ENCODE results near the gene CCDC188.
A peak's percentile ranks its signal among the peaks of the same experiment; 100 is the strongest.

CCDC188 gene

DNA sequence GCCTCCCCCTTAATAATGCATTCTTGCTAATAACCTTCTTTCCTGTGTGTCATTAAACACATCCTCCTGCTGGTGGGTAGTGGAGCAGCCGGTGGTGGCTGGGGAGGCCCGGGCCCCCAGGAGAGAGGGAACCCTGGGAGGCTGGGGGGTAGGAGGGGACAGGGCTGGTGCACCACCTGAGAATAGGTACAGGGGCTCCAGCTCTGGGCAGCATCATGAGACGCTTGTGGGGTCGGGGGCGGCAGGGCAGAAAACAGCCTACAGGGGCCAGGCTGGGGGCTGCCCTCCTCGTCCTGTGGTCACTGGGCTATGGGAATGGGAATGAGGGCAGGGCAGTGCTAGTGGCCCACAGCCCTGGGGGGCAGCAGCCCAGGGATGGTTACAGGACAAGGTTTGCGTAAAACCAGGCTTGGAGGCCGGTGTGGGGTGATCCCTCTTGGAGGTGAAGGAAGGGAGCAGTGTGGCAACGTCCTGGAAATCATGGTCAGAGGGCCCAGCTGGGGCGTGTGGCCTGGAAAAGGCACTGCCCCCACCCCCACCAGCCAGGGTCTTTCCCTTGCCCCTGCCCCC lies 18.5 kb upstream of the CCDC188 start:
- H3K36me3 ChIP-seq (ENCODE audit: control insufficient read depth in 4 of 4, insufficient read depth in 4 of 4, low read length in 3 of 4), result no peaks in the 10 kb centered on the region
- no peak overlapping the region for H3K4me3 ChIP-seq (ENCODE audit: control insufficient read depth in 1 of 7, extremely low read depth in 1 of 7, insufficient read depth in 4 of 7, low read depth in 2 of 7, low read length in 6 of 7)
- H3K9me3 ChIP-seq (ENCODE audit: control extremely low read depth in 1 of 5, control insufficient read depth in 4 of 5, insufficient read depth in 2 of 5, low read depth in 1 of 5, low read length in 4 of 5), result no peaks in the 10 kb centered on the region
- no peaks in the 10 kb centered on the region for H3K27me3 ChIP-seq (replicated peaks in 2 of 5; ENCODE audit: control insufficient read depth in 4 of 5, insufficient read depth in 5 of 5, low read length in 4 of 5)
- WGBS (ENCODE audit: insufficient coverage), result 97% methylated on average over 7 of the region's 10 CpGs
- CTCF ChIA-PET, result interaction anchor here (1.7 kb wide), 1 partner anchor 9 kb away, joined by 4 read pairs; no protein-coding TSS in a partner anchor
- no peak overlapping the region for H3K27ac ChIP-seq (ENCODE audit: insufficient read depth in 1 of 2, low read depth in 1 of 2, low read length in 2 of 2, poor library complexity in 1 of 2, severe bottlenecking in 2 of 2)
- POLR2A ChIA-PET, result no interaction called here
- no peak for DNase-seq
- peaks cover 0 to 4% (median 0%) of the 10 kb centered on the region in 4 experiments for H3K4me1 ChIP-seq (ENCODE audit: control extremely low read depth in 1 of 4, control insufficient read depth in 4 of 4, insufficient read depth in 4 of 4, low read length in 3 of 4)

DNA sequence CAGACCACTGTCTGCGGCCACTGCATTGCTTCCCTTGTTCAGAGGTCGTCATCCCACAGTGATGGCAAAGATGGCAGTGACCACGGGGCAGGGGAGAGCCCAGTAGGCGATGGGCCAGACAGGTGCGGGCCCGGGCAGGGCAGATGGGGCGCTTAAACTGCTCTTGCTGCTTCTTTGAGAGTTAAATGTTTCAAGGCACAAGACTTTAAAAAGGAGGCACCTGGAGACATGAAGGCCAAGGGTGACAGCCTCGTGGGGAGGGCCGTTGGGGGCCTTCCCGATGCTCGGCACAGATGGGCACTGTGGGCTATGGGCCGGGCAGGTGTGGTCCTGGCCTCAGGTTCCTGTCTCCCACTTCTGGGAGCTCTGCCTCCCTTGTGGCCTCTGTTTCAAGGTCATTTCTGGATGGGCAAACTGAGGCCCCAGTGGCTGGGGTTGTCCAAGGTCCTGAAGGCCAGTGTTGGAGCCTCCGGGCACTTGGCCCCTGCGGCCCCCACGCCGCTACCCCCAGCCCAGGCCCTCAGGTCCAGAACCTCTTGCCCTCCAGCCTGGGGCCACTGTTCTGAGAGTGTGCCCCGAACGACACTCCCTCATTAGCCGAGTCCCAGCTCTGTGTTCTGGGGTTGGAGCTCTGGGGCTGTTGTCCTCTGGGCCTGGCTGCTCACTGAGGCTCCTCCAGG lies 16.9 kb upstream of the CCDC188 start:
- ChIA-PET CTCF (interaction anchor here (0.8 to 2.1 kb wide), 4 partner anchors 9 to 71 kb away, joined by 3 to 7 read pairs (median 4); no protein-coding TSS in a partner anchor), POLR2A (no interaction called here)
- 86% methylated on average over 19 of the region's 19 CpGs for WGBS (ENCODE audit: insufficient coverage)
- Histone ChIP-seq H3K9me3 (ENCODE audit: control extremely low read depth in 1 of 5, control insufficient read depth in 4 of 5, insufficient read depth in 2 of 5, low read depth in 1 of 5, low read length in 4 of 5) (no peaks in the 10 kb centered on the region), H3K27me3 (replicated peaks in 2 of 5; ENCODE audit: control insufficient read depth in 4 of 5, insufficient read depth in 5 of 5, low read length in 4 of 5) (no peaks in the 10 kb centered on the region), H3K27ac (ENCODE audit: insufficient read depth in 1 of 2, low read depth in 1 of 2, low read length in 2 of 2, poor library complexity in 1 of 2, severe bottlenecking in 2 of 2) (no peak overlapping the region), H3K4me1 (ENCODE audit: control extremely low read depth in 1 of 4, control insufficient read depth in 4 of 4, insufficient read depth in 4 of 4, low read length in 3 of 4) (peaks cover 0 to 4% (median 0%) of the 10 kb centered on the region in 4 experiments), H3K36me3 (ENCODE audit: control insufficient read depth in 4 of 4, insufficient read depth in 4 of 4, low read length in 3 of 4) (no peaks in the 10 kb centered on the region), H3K4me3 (ENCODE audit: control insufficient read depth in 1 of 7, extremely low read depth in 1 of 7, insufficient read depth in 4 of 7, low read depth in 2 of 7, low read length in 6 of 7) (no peak overlapping the region)
- DNase-seq, result no peak

DNA sequence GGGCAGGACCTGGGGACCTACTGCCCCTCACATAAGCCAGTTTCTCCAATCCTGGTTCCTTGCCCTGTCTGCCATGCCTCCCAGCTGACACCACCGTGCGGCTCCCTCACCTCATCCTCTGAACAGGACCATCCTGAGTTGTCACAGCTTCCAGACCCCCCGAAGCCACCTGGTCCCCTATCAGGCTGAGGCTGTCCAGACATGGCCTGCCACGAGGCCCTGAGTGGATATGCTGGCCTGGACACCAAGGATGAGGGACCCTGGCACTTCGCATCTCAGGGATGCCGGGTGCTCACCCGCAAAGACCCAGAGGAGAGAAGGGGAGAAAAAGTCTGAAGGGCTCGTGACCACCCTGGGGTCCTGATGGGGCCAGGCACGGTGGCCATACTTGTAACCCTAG lies 15.8 kb upstream of the CCDC188 start:
- no peaks in the 10 kb centered on the region for H3K9me3 ChIP-seq (ENCODE audit: control extremely low read depth in 1 of 5, control insufficient read depth in 4 of 5, insufficient read depth in 2 of 5, low read depth in 1 of 5, low read length in 4 of 5)
- H3K4me3 ChIP-seq (ENCODE audit: control insufficient read depth in 1 of 7, extremely low read depth in 1 of 7, insufficient read depth in 4 of 7, low read depth in 2 of 7, low read length in 6 of 7), result no peak overlapping the region
- no peaks in the 10 kb centered on the region for H3K36me3 ChIP-seq (ENCODE audit: control insufficient read depth in 4 of 4, insufficient read depth in 4 of 4, low read length in 3 of 4)
- 98% methylated on average over 7 of the region's 9 CpGs for WGBS (ENCODE audit: insufficient coverage)
- H3K4me1 ChIP-seq (ENCODE audit: control extremely low read depth in 1 of 4, control insufficient read depth in 4 of 4, insufficient read depth in 4 of 4, low read length in 3 of 4), result peaks cover 0 to 6% (median 1%) of the 10 kb centered on the region in 4 experiments
- CTCF ChIA-PET, result interaction anchor here (1.1 to 2.1 kb wide), 2 partner anchors 10 to 72 kb away, joined by 3 to 7 read pairs; no protein-coding TSS in a partner anchor
- no peak overlapping the region for H3K27ac ChIP-seq (ENCODE audit: insufficient read depth in 1 of 2, low read depth in 1 of 2, low read length in 2 of 2, poor library complexity in 1 of 2, severe bottlenecking in 2 of 2)
- POLR2A ChIA-PET, result no interaction called here
- no peak for DNase-seq
- no peaks in the 10 kb centered on the region for H3K27me3 ChIP-seq (replicated peaks in 2 of 5; ENCODE audit: control insufficient read depth in 4 of 5, insufficient read depth in 5 of 5, low read length in 4 of 5)

DNA sequence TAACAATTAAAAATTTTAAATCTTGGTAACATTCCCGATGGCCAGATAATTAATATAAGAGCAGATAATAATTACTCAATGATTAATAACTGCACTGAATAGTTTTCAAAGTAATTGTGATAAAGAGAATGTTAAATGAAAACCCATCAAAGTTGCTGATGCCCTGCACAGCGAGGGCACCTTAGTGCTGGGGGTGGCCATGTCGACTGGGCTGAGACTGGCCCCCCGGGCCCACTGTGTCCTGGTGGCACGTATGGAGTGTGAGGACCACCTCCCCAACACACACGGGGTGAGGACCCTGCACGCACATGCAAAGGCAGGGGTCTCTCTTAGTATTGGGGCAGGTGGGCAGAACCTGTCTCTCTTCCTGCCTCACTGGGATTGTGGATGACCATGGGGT lies 15.1 kb upstream of the CCDC188 start:
- Histone ChIP-seq H3K4me3 (ENCODE audit: control insufficient read depth in 1 of 7, extremely low read depth in 1 of 7, insufficient read depth in 4 of 7, low read depth in 2 of 7, low read length in 6 of 7) (no peak overlapping the region), H3K4me1 (ENCODE audit: control extremely low read depth in 1 of 4, control insufficient read depth in 4 of 4, insufficient read depth in 4 of 4, low read length in 3 of 4) (peaks cover 0 to 14% (median 7%) of the 10 kb centered on the region in 4 experiments), H3K9me3 (ENCODE audit: control extremely low read depth in 1 of 5, control insufficient read depth in 4 of 5, insufficient read depth in 2 of 5, low read depth in 1 of 5, low read length in 4 of 5) (no peaks in the 10 kb centered on the region), H3K27me3 (replicated peaks in 2 of 5; ENCODE audit: control insufficient read depth in 4 of 5, insufficient read depth in 5 of 5, low read length in 4 of 5) (no peaks in the 10 kb centered on the region), H3K27ac (ENCODE audit: insufficient read depth in 1 of 2, low read depth in 1 of 2, low read length in 2 of 2, poor library complexity in 1 of 2, severe bottlenecking in 2 of 2) (no peak overlapping the region), H3K36me3 (ENCODE audit: control insufficient read depth in 4 of 4, insufficient read depth in 4 of 4, low read length in 3 of 4) (no peaks in the 10 kb centered on the region)
- ChIA-PET POLR2A (no interaction called here), CTCF (interaction anchor here (1.7 to 2.1 kb wide), 2 partner anchors 9 to 73 kb away, joined by 4 to 7 read pairs; no protein-coding TSS in a partner anchor)
- no peak for DNase-seq
- 93% methylated on average over 4 of the region's 7 CpGs for WGBS (ENCODE audit: insufficient coverage)

DNA sequence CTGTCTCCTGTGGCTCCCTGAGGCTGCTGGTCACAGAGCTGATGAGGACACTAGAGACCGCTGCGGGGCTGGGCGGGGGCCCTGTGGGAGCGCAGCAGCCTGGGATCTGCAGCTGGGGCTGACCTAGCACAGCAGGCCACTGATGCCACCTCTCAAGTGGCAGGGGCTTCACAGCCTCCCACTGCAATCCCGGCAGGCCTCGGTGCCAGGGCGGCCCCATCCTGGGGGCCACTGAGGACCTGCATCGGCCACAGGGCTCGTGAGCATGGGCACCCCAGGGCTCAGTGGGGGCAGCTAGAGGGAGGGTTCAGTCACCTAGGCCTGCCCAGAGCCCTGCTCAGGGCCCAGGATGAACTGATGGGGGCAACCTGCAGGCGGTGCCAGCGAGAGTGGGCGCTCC lies 14.6 kb upstream of the CCDC188 start:
- Histone ChIP-seq H3K27me3 (replicated peaks in 2 of 5; ENCODE audit: control insufficient read depth in 4 of 5, insufficient read depth in 5 of 5, low read length in 4 of 5) (no peaks in the 10 kb centered on the region), H3K4me1 (ENCODE audit: control extremely low read depth in 1 of 4, control insufficient read depth in 4 of 4, insufficient read depth in 4 of 4, low read length in 3 of 4) (peaks cover 0 to 19% (median 10%) of the 10 kb centered on the region in 4 experiments), H3K36me3 (ENCODE audit: control insufficient read depth in 4 of 4, insufficient read depth in 4 of 4, low read length in 3 of 4) (no peaks in the 10 kb centered on the region), H3K9me3 (ENCODE audit: control extremely low read depth in 1 of 5, control insufficient read depth in 4 of 5, insufficient read depth in 2 of 5, low read depth in 1 of 5, low read length in 4 of 5) (no peaks in the 10 kb centered on the region), H3K27ac (ENCODE audit: insufficient read depth in 1 of 2, low read depth in 1 of 2, low read length in 2 of 2, poor library complexity in 1 of 2, severe bottlenecking in 2 of 2) (no peak overlapping the region), H3K4me3 (ENCODE audit: control insufficient read depth in 1 of 7, extremely low read depth in 1 of 7, insufficient read depth in 4 of 7, low read depth in 2 of 7, low read length in 6 of 7) (no peak overlapping the region)
- no peak for DNase-seq
- ChIA-PET CTCF (interaction anchor here (1.7 to 2.1 kb wide), 2 partner anchors 8 to 73 kb away, joined by 4 to 7 read pairs; no protein-coding TSS in a partner anchor), POLR2A (no interaction called here)
- WGBS (ENCODE audit: insufficient coverage), result 96% methylated on average over 12 of the region's 12 CpGs

DNA sequence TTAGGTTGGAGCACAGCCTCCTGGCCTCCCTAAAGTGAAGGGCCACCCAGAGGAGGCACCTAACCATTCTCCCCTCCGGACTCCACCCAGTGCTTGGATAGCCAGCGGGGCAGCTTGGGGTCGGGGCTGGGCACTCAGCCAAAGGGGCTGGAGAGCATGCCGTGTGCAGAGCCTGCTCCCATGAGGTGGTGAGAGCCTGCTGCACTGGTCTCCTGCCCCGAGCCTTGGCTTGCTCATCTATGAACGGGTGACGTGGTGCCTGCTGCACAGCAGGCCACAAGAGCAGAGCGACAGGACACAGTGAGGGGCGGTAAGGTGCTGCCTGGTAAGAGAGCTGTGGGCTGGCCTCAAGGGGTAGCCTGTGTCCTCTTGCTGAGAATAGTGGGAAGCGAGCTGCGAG lies 14.0 kb upstream of the CCDC188 start:
- H3K4me3 ChIP-seq (ENCODE audit: control insufficient read depth in 1 of 7, extremely low read depth in 1 of 7, insufficient read depth in 4 of 7, low read depth in 2 of 7, low read length in 6 of 7), result no peak overlapping the region
- no peaks in the 10 kb centered on the region for H3K36me3 ChIP-seq (ENCODE audit: control insufficient read depth in 4 of 4, insufficient read depth in 4 of 4, low read length in 3 of 4)
- H3K9me3 ChIP-seq (ENCODE audit: control extremely low read depth in 1 of 5, control insufficient read depth in 4 of 5, insufficient read depth in 2 of 5, low read depth in 1 of 5, low read length in 4 of 5), result no peaks in the 10 kb centered on the region
- CTCF ChIA-PET, result interaction anchor here (1.7 kb wide), 1 partner anchor 74 kb away, joined by 4 read pairs; no protein-coding TSS in a partner anchor
- WGBS (ENCODE audit: insufficient coverage), result 87% methylated on average over 5 of the region's 11 CpGs
- DNase-seq, result no peak
- peaks cover 0 to 25% (median 15%) of the 10 kb centered on the region in 4 experiments for H3K4me1 ChIP-seq (ENCODE audit: control extremely low read depth in 1 of 4, control insufficient read depth in 4 of 4, insufficient read depth in 4 of 4, low read length in 3 of 4)
- POLR2A ChIA-PET, result no interaction called here
- H3K27me3 ChIP-seq (replicated peaks in 2 of 5; ENCODE audit: control insufficient read depth in 4 of 5, insufficient read depth in 5 of 5, low read length in 4 of 5), result no peaks in the 10 kb centered on the region
- H3K27ac ChIP-seq (ENCODE audit: insufficient read depth in 1 of 2, low read depth in 1 of 2, low read length in 2 of 2, poor library complexity in 1 of 2, severe bottlenecking in 2 of 2), result no peak overlapping the region

DNA sequence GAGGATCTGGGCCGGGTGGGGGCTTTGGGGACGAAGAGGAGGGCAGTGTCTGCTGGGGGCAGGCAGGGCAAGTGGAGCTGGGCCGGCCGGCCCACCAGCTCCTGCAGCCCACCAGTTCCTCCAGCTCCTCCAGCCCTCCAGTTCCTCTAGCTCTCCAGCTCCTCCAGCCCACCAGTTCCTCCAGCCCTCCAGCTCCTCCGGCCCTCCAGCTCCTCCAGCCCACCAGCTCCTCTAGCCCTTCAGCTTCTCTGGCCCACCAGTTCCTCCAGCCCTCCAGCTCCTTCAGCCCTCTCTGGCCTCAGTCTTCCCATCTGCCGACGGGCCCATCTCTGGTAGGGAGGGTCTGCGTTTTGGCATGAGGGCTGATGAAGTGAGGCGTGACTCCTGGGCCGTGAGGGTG lies 9.2 kb upstream of the CCDC188 start:
- Histone ChIP-seq H3K9me3 (ENCODE audit: control extremely low read depth in 1 of 5, control insufficient read depth in 4 of 5, insufficient read depth in 2 of 5, low read depth in 1 of 5, low read length in 4 of 5) (no peaks in the 10 kb centered on the region), H3K27ac (ENCODE audit: insufficient read depth in 1 of 2, low read depth in 1 of 2, low read length in 2 of 2, poor library complexity in 1 of 2, severe bottlenecking in 2 of 2) (peak overlapping the region in 1 of 2 experiments; percentile 25), H3K4me1 (ENCODE audit: control extremely low read depth in 1 of 4, control insufficient read depth in 4 of 4, insufficient read depth in 4 of 4, low read length in 3 of 4) (peaks cover 0 to 71% (median 57%) of the 10 kb centered on the region in 4 experiments), H3K4me3 (ENCODE audit: control insufficient read depth in 1 of 7, extremely low read depth in 1 of 7, insufficient read depth in 4 of 7, low read depth in 2 of 7, low read length in 6 of 7) (no peak overlapping the region), H3K36me3 (ENCODE audit: control insufficient read depth in 4 of 4, insufficient read depth in 4 of 4, low read length in 3 of 4) (no peaks in the 10 kb centered on the region), H3K27me3 (replicated peaks in 2 of 5; ENCODE audit: control insufficient read depth in 4 of 5, insufficient read depth in 5 of 5, low read length in 4 of 5) (no peaks in the 10 kb centered on the region)
- ChIA-PET CTCF (interaction anchor here (1.7 to 2.4 kb wide), 2 partner anchors 79 to 81 kb away, joined by 5 to 15 read pairs; no protein-coding TSS in a partner anchor), POLR2A (no interaction called here)
- DNase-seq, result peak in 2 of 3 donors; percentile 32 to 33
- 90% methylated on average over 6 of the region's 10 CpGs for WGBS (ENCODE audit: insufficient coverage)

All from common myeloid progenitor, CD34-positive (primary cell).